ENCODE data around the gene ZNF560.

Gene ZNF560

GRCh38 chr19:9436358-9436757 lies 62.1 kb downstream of the ZNF560 start:
- no peak overlapping the region for H3K4me3 ChIP-seq (ENCODE audit: low read depth, low read length)

GRCh38 chr19:9435279-9436268 lies 62.8 kb downstream of the ZNF560 start, which contains the start of gene ZNF266:
ZNF266 (minus strand) TSS chr19:9435573; CDS start chr19:9420089, 15,484 bp downstream.
- peak within 1 kb of the TSS; percentile 89 for H3K4me3 ChIP-seq (ENCODE audit: low read depth, low read length)

- no peak overlapping the region for H3K4me3 ChIP-seq (ENCODE audit: low read depth, low read length)
Measured at GRCh38 chr19:9431475-9431874, 66.9 kb downstream of the ZNF560 start.

GRCh38 chr19:9430444-9430843 lies 68.0 kb downstream of the ZNF560 start:
- no peak overlapping the region for H3K4me3 ChIP-seq (ENCODE audit: low read depth, low read length)

- H3K4me3 ChIP-seq (ENCODE audit: low read depth, low read length) = no peak overlapping the region
Measured at GRCh38 chr19:9427941-9428340, 70.5 kb downstream of the ZNF560 start.

Data from iPS-11a (cell line).